ENCODE results near the gene ELAPOR1. TPM values are rescaled to one million over a fixed set of nuclear protein-coding genes. Genes with fewer than 3 reads are reported as not detected.
A peak's percentile ranks its signal among the peaks of the same experiment; 100 is the strongest.

The ELAPOR1 gene
- total and polyA plus RNA-seq, 9 of the 15 experiments (the other 6 are each of a cell fraction or from before 2014, with no cell fraction given), result 0.07 to 1.2 (median 0.18) TPM

DNA sequence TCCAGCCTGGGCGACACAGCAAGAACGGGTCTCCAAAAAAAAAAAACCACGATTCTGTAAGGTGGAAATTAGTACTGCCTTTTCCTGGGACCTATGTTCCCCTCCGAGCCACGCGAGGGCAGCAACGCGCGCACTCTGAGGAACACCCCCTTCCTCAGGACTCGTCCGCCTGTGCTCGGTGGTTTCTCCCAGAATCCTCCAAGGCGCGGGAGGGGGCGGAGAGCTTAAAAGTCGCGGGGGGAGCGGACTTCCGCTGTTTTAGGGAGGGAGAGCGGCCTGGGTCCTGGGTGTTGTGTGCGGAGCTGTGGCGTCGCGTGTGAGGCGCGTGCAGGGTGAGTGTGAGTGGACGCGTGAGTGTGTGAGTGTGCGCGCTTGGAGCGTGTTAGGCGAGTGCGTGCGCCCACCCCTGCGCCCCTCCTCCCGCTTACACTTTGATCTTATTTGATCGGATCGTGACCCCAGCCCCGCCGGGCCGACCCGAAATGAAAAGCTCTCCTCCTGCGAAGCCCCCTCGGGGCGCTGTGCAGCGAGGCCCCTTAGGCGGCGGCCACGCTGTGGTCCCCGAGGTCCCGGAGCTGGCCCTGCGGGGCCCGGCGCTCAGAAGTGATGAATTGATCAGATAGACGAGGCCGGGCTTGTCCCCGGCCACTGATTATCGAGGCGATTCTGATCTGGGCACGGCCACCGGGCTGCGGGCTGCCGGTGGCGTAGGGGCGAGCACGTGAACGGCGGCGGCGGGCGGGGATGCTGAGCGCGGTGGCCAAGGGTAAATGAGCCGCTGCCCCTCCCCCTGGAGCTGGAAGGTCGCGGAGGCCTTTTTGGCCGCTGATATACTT, 13.8 kb upstream of the ELAPOR1 start (continued):
- peak; percentile 93 for TF ChIP-seq GABPA (tag; conservative IDR thresholded peaks at IDR 0.05; ENCODE audit: low read depth)
- no peak for TF ChIP-seq NFIX (CRISPR knock-in tag; IDR thresholded peaks at IDR 0.05; ENCODE audit: low read depth)
- TF ChIP-seq NFRKB (IDR thresholded peaks at IDR 0.05; ENCODE audit: low read depth), result peak; percentile 84; the same call in 1 of the 2 replicates
- peak; percentile 36; the same call in 1 of the 2 replicates for TF ChIP-seq CREB3 (tag; conservative IDR thresholded peaks at IDR 0.05; ENCODE audit: low read depth)
- peak; percentile 72; the same call in 1 of the 2 replicates for TF ChIP-seq TGIF2 (CRISPR knock-in tag; IDR thresholded peaks at IDR 0.05)
- TF ChIP-seq CBFA2T3 (IDR thresholded peaks at IDR 0.05), result peak; percentile 44
- TF ChIP-seq SMAD2 (IDR thresholded peaks at IDR 0.05; ENCODE audit: low read depth, low read length), result no peak
- TF ChIP-seq JUN (IDR thresholded peaks at IDR 0.05; ENCODE audit: borderline replicate concordance, low read depth, low read length), result peak; percentile 74; the same call in 1 of the 2 replicates
- TF ChIP-seq JUN (CRISPR knock-in tag; IDR thresholded peaks at IDR 0.05; ENCODE audit: borderline replicate concordance), result peak; percentile 94
- peak; percentile 72 for TF ChIP-seq MEF2D (tag; conservative IDR thresholded peaks at IDR 0.05; ENCODE audit: low read depth)
- no peak for TF ChIP-seq PHB2 (IDR thresholded peaks at IDR 0.05; ENCODE audit: low read depth)
- TF ChIP-seq HMGN3 (IDR thresholded peaks at IDR 0.05; ENCODE audit: borderline replicate concordance, extremely low read depth, insufficient read length, low read depth, low read length), result peak; percentile 96
- peak; percentile 85; the same call in 1 of the 2 replicates for TF ChIP-seq FOXJ2 (tag; IDR thresholded peaks at IDR 0.05)
- TF ChIP-seq FIP1L1 (IDR thresholded peaks at IDR 0.05; ENCODE audit: low read depth, low read length, poor library complexity, severe bottlenecking), result peak; percentile 89
- TF ChIP-seq NR0B1 (IDR thresholded peaks at IDR 0.05; ENCODE audit: partially characterized antibody), result no peak
- TF ChIP-seq ARID1B (IDR thresholded peaks at IDR 0.05), result peak; percentile 70
- TF ChIP-seq, protein P1, sequence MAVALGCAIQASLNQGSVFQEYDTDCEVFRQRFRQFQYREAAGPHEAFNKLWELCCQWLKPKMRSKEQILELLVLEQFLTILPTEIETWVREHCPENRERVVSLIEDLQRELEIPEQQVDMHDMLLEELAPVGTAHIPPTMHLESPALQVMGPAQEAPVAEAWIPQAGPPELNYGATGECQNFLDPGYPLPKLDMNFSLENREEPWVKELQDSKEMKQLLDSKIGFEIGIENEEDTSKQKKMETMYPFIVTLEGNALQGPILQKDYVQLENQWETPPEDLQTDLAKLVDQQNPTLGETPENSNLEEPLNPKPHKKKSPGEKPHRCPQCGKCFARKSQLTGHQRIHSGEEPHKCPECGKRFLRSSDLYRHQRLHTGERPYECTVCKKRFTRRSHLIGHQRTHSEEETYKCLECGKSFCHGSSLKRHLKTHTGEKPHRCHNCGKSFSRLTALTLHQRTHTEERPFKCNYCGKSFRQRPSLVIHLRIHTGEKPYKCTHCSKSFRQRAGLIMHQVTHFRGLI (CRISPR knock-in tag; IDR thresholded peaks at IDR 0.05), result no peak
- TF ChIP-seq GTF2E2 (tag; IDR thresholded peaks at IDR 0.05), result no peak; the same call in 1 of the 2 replicates
- TF ChIP-seq STAT6 (CRISPR knock-in tag; IDR thresholded peaks at IDR 0.05), result no peak
- TF ChIP-seq ZNF561 (CRISPR knock-in tag; conservative IDR thresholded peaks at IDR 0.05), result no peak; the same call in 1 of the 2 replicates
- TF ChIP-seq POLR2AphosphoS2 (IDR thresholded peaks at IDR 0.05; ENCODE audit: low read length), result peak; percentile 96

Measured in K562 (cell line).